ENCODE results near the gene TSPAN14. TPM values are rescaled to one million over a fixed set of nuclear protein-coding genes. Genes with fewer than 3 reads are reported as not detected.

TSPAN14 gene
- total RNA-seq, 3 donors from 2014 or later = 75.5 to 96.5 (median 81.0) TPM

DNA sequence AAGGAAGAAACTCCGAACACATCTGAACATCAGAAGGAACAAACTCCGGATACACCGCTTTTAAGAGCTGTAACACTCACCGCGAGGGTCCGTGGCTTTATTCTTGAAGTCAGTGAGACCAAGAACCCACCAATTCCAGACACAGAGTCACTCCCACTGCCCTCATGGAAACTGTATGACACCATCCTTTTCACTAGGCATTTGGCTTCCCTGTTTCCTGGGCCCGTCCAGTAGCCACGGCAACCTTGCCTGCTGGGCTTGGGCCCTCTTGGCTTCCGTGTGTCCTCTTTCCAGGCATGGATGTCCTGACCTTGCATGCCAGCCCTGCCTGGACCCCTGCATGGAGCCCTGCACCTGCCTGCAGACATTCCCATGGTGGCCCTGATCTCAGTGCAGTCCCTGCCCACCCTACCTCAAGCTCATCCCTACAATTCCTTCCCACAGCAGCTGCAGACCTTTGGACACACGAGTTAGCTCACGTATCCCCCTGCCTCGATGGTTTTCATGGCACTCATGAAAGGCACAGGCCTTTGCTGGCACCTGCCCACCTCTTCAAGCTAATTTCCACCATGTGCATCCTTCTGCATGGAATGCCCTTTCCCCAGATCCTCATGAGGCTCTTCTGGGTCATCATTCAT, 90.3 kb downstream of the TSPAN14 start:
- Histone ChIP-seq H3K36me3 (ENCODE audit: low read depth) (no peaks in the 10 kb centered on the region), H3K9me3 (no peaks in the 10 kb centered on the region), H3K4me1 (ENCODE audit: low read depth) (no peaks in the 10 kb centered on the region), H3K4me3 (no peak overlapping the region)
- TF ChIP-seq, protein P1, sequence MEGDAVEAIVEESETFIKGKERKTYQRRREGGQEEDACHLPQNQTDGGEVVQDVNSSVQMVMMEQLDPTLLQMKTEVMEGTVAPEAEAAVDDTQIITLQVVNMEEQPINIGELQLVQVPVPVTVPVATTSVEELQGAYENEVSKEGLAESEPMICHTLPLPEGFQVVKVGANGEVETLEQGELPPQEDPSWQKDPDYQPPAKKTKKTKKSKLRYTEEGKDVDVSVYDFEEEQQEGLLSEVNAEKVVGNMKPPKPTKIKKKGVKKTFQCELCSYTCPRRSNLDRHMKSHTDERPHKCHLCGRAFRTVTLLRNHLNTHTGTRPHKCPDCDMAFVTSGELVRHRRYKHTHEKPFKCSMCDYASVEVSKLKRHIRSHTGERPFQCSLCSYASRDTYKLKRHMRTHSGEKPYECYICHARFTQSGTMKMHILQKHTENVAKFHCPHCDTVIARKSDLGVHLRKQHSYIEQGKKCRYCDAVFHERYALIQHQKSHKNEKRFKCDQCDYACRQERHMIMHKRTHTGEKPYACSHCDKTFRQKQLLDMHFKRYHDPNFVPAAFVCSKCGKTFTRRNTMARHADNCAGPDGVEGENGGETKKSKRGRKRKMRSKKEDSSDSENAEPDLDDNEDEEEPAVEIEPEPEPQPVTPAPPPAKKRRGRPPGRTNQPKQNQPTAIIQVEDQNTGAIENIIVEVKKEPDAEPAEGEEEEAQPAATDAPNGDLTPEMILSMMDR (IDR thresholded peaks at IDR 0.05) = no peak
- intact Hi-C loops (cut with DNase I, micrococcal nuclease) = no loop called here
- no peak for ATAC-seq
- DNase-seq = no peak

DNA sequence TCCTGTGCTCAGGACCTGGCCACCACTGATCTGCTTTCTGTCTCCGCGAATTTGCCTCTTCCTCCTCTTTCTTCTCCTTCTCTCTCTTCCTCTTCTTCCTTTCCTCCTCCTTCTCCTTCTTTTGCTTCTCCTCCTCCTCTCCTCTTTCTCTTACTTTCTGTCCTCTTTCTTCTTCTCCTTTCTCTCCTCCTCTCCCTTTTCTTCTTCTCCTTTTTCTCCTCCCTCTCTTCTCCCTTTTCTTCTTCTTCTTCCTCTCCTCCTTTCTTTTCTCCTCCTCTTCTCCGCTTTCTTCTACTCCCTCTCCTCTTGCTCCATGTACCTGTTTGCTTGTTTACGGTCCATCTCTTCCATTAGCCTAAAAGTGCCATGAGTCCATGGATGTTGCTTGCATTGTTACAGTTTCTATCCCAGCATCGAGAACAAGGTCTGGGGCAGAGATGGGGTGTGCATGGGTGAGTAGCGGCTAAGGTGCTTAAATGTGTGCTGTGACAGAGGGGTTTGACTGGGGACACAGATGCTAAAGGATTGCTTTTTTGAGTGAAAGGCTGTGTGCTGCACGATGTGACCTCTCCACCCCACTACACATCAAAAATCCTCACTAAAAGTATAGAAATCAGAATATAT, 91.3 kb downstream of the TSPAN14 start:
- Histone ChIP-seq H3K9me3 (no peaks in the 10 kb centered on the region), H3K4me3 (no peak overlapping the region), H3K36me3 (ENCODE audit: low read depth) (no peaks in the 10 kb centered on the region), H3K4me1 (ENCODE audit: low read depth) (no peaks in the 10 kb centered on the region)
- DNase-seq = no peak
- intact Hi-C loops (cut with DNase I, micrococcal nuclease) = no loop called here
- no peak for ATAC-seq
- TF ChIP-seq, protein P1 (IDR thresholded peaks at IDR 0.05) = no peak

DNA sequence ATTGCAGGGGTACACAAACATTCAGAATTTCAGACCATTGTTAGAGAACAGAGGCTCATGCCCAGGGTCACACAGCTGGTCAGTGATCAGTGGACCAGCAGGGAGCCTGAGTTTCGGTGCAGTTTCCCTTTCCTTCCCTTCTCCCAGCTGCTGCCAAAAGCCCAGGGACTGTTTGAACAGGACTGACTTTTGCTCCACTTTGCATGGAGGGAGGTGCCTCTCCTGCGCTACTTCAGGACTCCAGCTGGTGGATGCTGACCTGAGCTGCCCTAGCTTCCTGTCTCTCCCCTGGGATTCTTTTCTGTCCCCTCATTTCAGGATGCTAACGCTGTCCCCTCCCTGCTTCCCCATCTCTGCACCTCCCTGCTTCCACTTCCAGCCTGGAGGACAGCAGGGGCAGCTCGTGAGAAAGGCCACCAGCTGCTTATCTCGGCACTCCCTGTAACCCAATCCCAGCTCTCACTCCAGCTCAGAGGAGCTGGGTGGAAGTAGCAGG, 98.1 kb downstream of the TSPAN14 start:
- intact Hi-C loops (cut with DNase I, micrococcal nuclease) = no loop called here
- TF ChIP-seq, protein P1 (IDR thresholded peaks at IDR 0.05) = no peak
- no peaks in the 10 kb centered on the region for H3K9me3 ChIP-seq
- H3K4me3 ChIP-seq = no peak overlapping the region
- ATAC-seq = peak; percentile 90
- H3K36me3 ChIP-seq (ENCODE audit: low read depth) = no peaks in the 10 kb centered on the region
- peaks cover 7% of the 10 kb centered on the region for H3K4me1 ChIP-seq (ENCODE audit: low read depth)
- peak; percentile 61 to 72 (median 64) for DNase-seq

DNA sequence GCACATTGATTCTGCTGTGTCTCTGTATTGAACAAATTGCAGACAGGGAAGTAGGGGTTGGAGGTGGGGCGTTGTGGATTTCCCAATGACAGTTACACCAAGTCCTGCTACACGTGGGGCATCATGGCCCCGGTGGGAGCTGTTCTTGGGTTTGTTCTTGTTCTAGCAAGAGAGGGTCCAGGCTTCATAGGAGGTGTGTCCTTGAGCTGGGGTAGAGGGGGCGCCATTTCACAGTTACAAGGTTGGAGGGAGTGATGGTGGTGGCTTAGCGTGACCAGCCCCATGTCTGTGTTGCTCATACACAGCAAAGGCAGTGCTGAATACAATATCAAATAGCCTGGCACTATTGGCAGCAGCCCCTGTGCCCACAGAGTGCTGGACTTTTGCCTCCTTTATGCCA, 99.3 kb downstream of the TSPAN14 start:
- TF ChIP-seq, protein P1 (IDR thresholded peaks at IDR 0.05) = no peak
- DNase-seq = no peak

DNA sequence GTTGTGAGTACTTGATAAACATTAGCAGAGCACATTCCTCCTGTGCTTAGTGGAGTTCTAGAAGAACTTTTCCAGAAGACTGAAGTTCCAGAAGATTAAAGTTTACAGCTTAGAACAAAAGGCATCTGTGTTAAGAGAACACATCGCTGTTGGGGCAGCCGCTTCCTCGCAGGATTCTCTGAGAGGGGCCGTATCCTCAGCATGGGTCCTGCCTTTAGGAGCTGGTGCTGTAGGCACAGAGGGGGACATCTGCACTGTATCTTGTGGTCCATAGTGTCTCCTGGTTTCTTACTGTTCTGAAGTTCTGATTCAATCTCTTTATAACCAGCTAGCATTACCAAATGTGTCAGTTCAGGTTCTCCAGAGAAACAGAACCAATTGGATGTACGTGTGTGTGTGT, 99.9 kb downstream of the TSPAN14 start:
- ATAC-seq = no peak
- no peaks in the 10 kb centered on the region for H3K36me3 ChIP-seq (ENCODE audit: low read depth)
- TF ChIP-seq, protein P1 (IDR thresholded peaks at IDR 0.05) = no peak
- no peak overlapping the region for H3K4me3 ChIP-seq
- no peaks in the 10 kb centered on the region for H3K9me3 ChIP-seq
- peaks cover 7% of the 10 kb centered on the region for H3K4me1 ChIP-seq (ENCODE audit: low read depth)
- DNase-seq = no peak
- intact Hi-C loops (cut with DNase I, micrococcal nuclease) = no loop called here

More for the DNA sequence above, 99.3 kb downstream of the TSPAN14 start:
- H3K4me3 ChIP-seq = no peak overlapping the region
- ATAC-seq = no peak
- H3K36me3 ChIP-seq (ENCODE audit: low read depth) = no peaks in the 10 kb centered on the region
- intact Hi-C loops (cut with DNase I, micrococcal nuclease) = no loop called here
- H3K9me3 ChIP-seq = no peaks in the 10 kb centered on the region
- H3K4me1 ChIP-seq (ENCODE audit: low read depth) = peaks cover 7% of the 10 kb centered on the region
